ENCODE results near the gene SLC25A51.
A peak's percentile ranks its signal among the peaks of the same experiment; 100 is the strongest.

SLC25A51 gene

GRCh38 chr9:37914701-37915358, 10.9 kb upstream of the SLC25A51 start:
- Histone ChIP-seq H2AK5ac (ENCODE audit: low read length) (no peak overlapping the region), H4K12ac (ENCODE audit: low read depth, low read length) (no peak overlapping the region), H4K91ac (ENCODE audit: low read depth, low read length) (no peak overlapping the region), H3K23ac (ENCODE audit: low read length) (no peak overlapping the region), H2AFZ (ENCODE audit: insufficient read depth, low read length, poor library complexity) (no peak overlapping the region), H2BK12ac (ENCODE audit: low read length) (no peak overlapping the region), H3K27me3 (ENCODE audit: insufficient read depth, low read length) (no peaks in the 10 kb centered on the region), H2BK5ac (ENCODE audit: low read depth, low read length, poor library complexity) (no peak overlapping the region), H3K79me1 (ENCODE audit: low read length) (peaks cover 2% of the 10 kb centered on the region), H3K4me1 (ENCODE audit: control insufficient read depth in 1 of 2, insufficient read depth in 2 of 2, low read length in 2 of 2) (no peaks in the 10 kb centered on the region), H3K4me3 (ENCODE audit: low read depth, low read length) (no peak overlapping the region), H3K9me3 (ENCODE audit: insufficient read depth, low read depth, low read length) (no peaks in the 10 kb centered on the region), H3K4ac (ENCODE audit: low read depth, low read length) (no peak overlapping the region), H4K8ac (ENCODE audit: low read depth, low read length) (no peak overlapping the region), H2BK120ac (ENCODE audit: insufficient read depth, low read length, poor library complexity) (no peak overlapping the region), H3K4me2 (ENCODE audit: low read length) (no peak overlapping the region), H3K14ac (ENCODE audit: low read length) (no peak overlapping the region), H3K9ac (ENCODE audit: low read length) (no peak overlapping the region), H3K79me2 (ENCODE audit: control insufficient read depth, insufficient read depth, low read length, poor library complexity) (no peaks in the 10 kb centered on the region), H3K18ac (ENCODE audit: low read length) (no peak overlapping the region), H3K27ac (ENCODE audit: low read depth, low read length) (no peak overlapping the region), H3K36me3 (ENCODE audit: control insufficient read depth in 1 of 2, insufficient read depth in 2 of 2, low read length in 2 of 2) (peaks cover 38% of the 10 kb centered on the region in 2 experiments)
- no peak for DNase-seq
- no CpG with 5 or more reads among the region's 11 CpGs for WGBS (ENCODE audit: extremely low coverage, insufficient coverage, insufficient read length)

- H3K4me1 ChIP-seq (ENCODE audit: control insufficient read depth in 1 of 2, insufficient read depth in 2 of 2, low read length in 2 of 2): no peaks in the 10 kb centered on the region
- peak overlapping the region; percentile 47 for H2BK12ac ChIP-seq (ENCODE audit: low read length)
- H3K23ac ChIP-seq (ENCODE audit: low read length): no peak overlapping the region
- H4K8ac ChIP-seq (ENCODE audit: low read depth, low read length): no peak overlapping the region
- no peak overlapping the region for H3K9ac ChIP-seq (ENCODE audit: low read length)
- no peaks in the 10 kb centered on the region for H3K9me3 ChIP-seq (ENCODE audit: insufficient read depth, low read depth, low read length)
- H2BK5ac ChIP-seq (ENCODE audit: low read depth, low read length, poor library complexity): no peak overlapping the region
- no CpG with 5 or more reads among the region's 8 CpGs for WGBS (ENCODE audit: extremely low coverage, insufficient coverage, insufficient read length)
- no peak overlapping the region for H3K4ac ChIP-seq (ENCODE audit: low read depth, low read length)
- H3K18ac ChIP-seq (ENCODE audit: low read length): peak overlapping the region; percentile 21
- peaks cover 34% of the 10 kb centered on the region in 2 experiments for H3K36me3 ChIP-seq (ENCODE audit: control insufficient read depth in 1 of 2, insufficient read depth in 2 of 2, low read length in 2 of 2)
- no peak overlapping the region for H2AFZ ChIP-seq (ENCODE audit: insufficient read depth, low read length, poor library complexity)
- H3K14ac ChIP-seq (ENCODE audit: low read length): no peak overlapping the region
- H3K79me1 ChIP-seq (ENCODE audit: low read length): peaks cover 2% of the 10 kb centered on the region
- peak overlapping the region; percentile 31 for H2AK5ac ChIP-seq (ENCODE audit: low read length)
- H3K4me2 ChIP-seq (ENCODE audit: low read length): no peak overlapping the region
- DNase-seq: no peak
- no peak overlapping the region for H4K12ac ChIP-seq (ENCODE audit: low read depth, low read length)
- H3K79me2 ChIP-seq (ENCODE audit: control insufficient read depth, insufficient read depth, low read length, poor library complexity): no peaks in the 10 kb centered on the region
- peak overlapping the region; percentile 39 for H4K91ac ChIP-seq (ENCODE audit: low read depth, low read length)
- H3K4me3 ChIP-seq (ENCODE audit: low read depth, low read length): no peak overlapping the region
- no peaks in the 10 kb centered on the region for H3K27me3 ChIP-seq (ENCODE audit: insufficient read depth, low read length)
- H3K27ac ChIP-seq (ENCODE audit: low read depth, low read length): no peak overlapping the region
- H2BK120ac ChIP-seq (ENCODE audit: insufficient read depth, low read length, poor library complexity): peak overlapping the region; percentile 28
These were observed 10.2 kb upstream of the SLC25A51 start for GRCh38 chr9:37914154-37914551.

- H3K4ac ChIP-seq (ENCODE audit: low read depth, low read length): no peak overlapping the region
- H3K79me2 ChIP-seq (ENCODE audit: control insufficient read depth, insufficient read depth, low read length, poor library complexity): no peaks in the 10 kb centered on the region
- no peaks in the 10 kb centered on the region for H3K9me3 ChIP-seq (ENCODE audit: insufficient read depth, low read depth, low read length)
- peaks cover 3 to 4% of the 10 kb centered on the region in 2 experiments for H3K4me1 ChIP-seq (ENCODE audit: control insufficient read depth in 1 of 2, insufficient read depth in 2 of 2, low read length in 2 of 2)
- peak overlapping the region; percentile 39 for H4K91ac ChIP-seq (ENCODE audit: low read depth, low read length)
- H2AK5ac ChIP-seq (ENCODE audit: low read length): peak overlapping the region; percentile 31
- no peak overlapping the region for H3K9ac ChIP-seq (ENCODE audit: low read length)
- no peak overlapping the region for H3K27ac ChIP-seq (ENCODE audit: low read depth, low read length)
- H3K4me2 ChIP-seq (ENCODE audit: low read length): no peak overlapping the region
- no peak overlapping the region for H2AFZ ChIP-seq (ENCODE audit: insufficient read depth, low read length, poor library complexity)
- H3K4me3 ChIP-seq (ENCODE audit: low read depth, low read length): no peak overlapping the region
- no peaks in the 10 kb centered on the region for H3K27me3 ChIP-seq (ENCODE audit: insufficient read depth, low read length)
- peaks cover 31% of the 10 kb centered on the region in 2 experiments for H3K36me3 ChIP-seq (ENCODE audit: control insufficient read depth in 1 of 2, insufficient read depth in 2 of 2, low read length in 2 of 2)
- DNase-seq: peak; percentile 69 to 95
- H2BK12ac ChIP-seq (ENCODE audit: low read length): peak overlapping the region; percentile 47
- no peak overlapping the region for H4K12ac ChIP-seq (ENCODE audit: low read depth, low read length)
- H4K8ac ChIP-seq (ENCODE audit: low read depth, low read length): no peak overlapping the region
- no CpG with 5 or more reads among the region's 11 CpGs for WGBS (ENCODE audit: extremely low coverage, insufficient coverage, insufficient read length)
- H3K18ac ChIP-seq (ENCODE audit: low read length): no peak overlapping the region
- no peak overlapping the region for H3K23ac ChIP-seq (ENCODE audit: low read length)
- H3K79me1 ChIP-seq (ENCODE audit: low read length): peaks cover 2% of the 10 kb centered on the region
- H3K14ac ChIP-seq (ENCODE audit: low read length): no peak overlapping the region
- no peak overlapping the region for H2BK5ac ChIP-seq (ENCODE audit: low read depth, low read length, poor library complexity)
- no peak overlapping the region for H2BK120ac ChIP-seq (ENCODE audit: insufficient read depth, low read length, poor library complexity)
These were observed 9.7 kb upstream of the SLC25A51 start for GRCh38 chr9:37913480-37914153.

GRCh38 chr9:37911271-37911681, 7.3 kb upstream of the SLC25A51 start:
- Histone ChIP-seq H3K23ac (ENCODE audit: low read length) (no peak overlapping the region), H3K18ac (ENCODE audit: low read length) (no peak overlapping the region), H3K4me2 (ENCODE audit: low read length) (no peak overlapping the region), H2BK5ac (ENCODE audit: low read depth, low read length, poor library complexity) (no peak overlapping the region), H3K27ac (ENCODE audit: low read depth, low read length) (no peak overlapping the region), H2AK5ac (ENCODE audit: low read length) (no peak overlapping the region), H3K36me3 (ENCODE audit: control insufficient read depth in 1 of 2, insufficient read depth in 2 of 2, low read length in 2 of 2) (peaks cover 10 to 13% of the 10 kb centered on the region in 2 experiments), H3K79me1 (ENCODE audit: low read length) (peaks cover 2% of the 10 kb centered on the region), H2BK12ac (ENCODE audit: low read length) (no peak overlapping the region), H4K8ac (ENCODE audit: low read depth, low read length) (no peak overlapping the region), H4K12ac (ENCODE audit: low read depth, low read length) (no peak overlapping the region), H2BK120ac (ENCODE audit: insufficient read depth, low read length, poor library complexity) (no peak overlapping the region), H3K79me2 (ENCODE audit: control insufficient read depth, insufficient read depth, low read length, poor library complexity) (no peaks in the 10 kb centered on the region), H3K4me3 (ENCODE audit: low read depth, low read length) (no peak overlapping the region), H3K9me3 (ENCODE audit: insufficient read depth, low read depth, low read length) (no peaks in the 10 kb centered on the region), H3K4me1 (ENCODE audit: control insufficient read depth in 1 of 2, insufficient read depth in 2 of 2, low read length in 2 of 2) (peaks cover 5 to 6% of the 10 kb centered on the region in 2 experiments), H3K14ac (ENCODE audit: low read length) (no peak overlapping the region), H4K91ac (ENCODE audit: low read depth, low read length) (no peak overlapping the region), H3K9ac (ENCODE audit: low read length) (no peak overlapping the region), H3K27me3 (ENCODE audit: insufficient read depth, low read length) (no peaks in the 10 kb centered on the region), H3K4ac (ENCODE audit: low read depth, low read length) (no peak overlapping the region), H2AFZ (ENCODE audit: insufficient read depth, low read length, poor library complexity) (no peak overlapping the region)
- DNase-seq: no peak
- WGBS (ENCODE audit: extremely low coverage, insufficient coverage, insufficient read length): no CpG with 5 or more reads among the region's 6 CpGs

All from trophoblast cell (in vitro differentiated cells and primary cell).